A172 (cell line): Measurements from ENCODE around the gene ANKZF1. TPM values are rescaled to one million over a fixed set of nuclear protein-coding genes. Genes with fewer than 3 reads are reported as not detected.
A peak's percentile ranks its signal among the peaks of the same experiment; 100 is the strongest.

Source experiments
- DNase-seq: peaks from one replicate; pipeline ENCODE4 v3.0.0-alpha.2; 2015; ENCODE audit warnings: low spot score
- total RNA-seq: library from RNA; depleted of rRNA; stranded (reverse); fragments of >200 nt; shearing (Covaris generic); gene quantifications from 2 replicates; pipeline ENCODE4 v1.2.3, GENCODE V29; 2014

The ANKZF1 gene
- total RNA-seq, 1 experiment from 2014 or later, result 23.6 TPM

GRCh38 chr2:219207884-219208740 is 21.5 kb upstream of the ANKZF1 start:
- DNase-seq, result peak; percentile 54

GRCh38 chr2:219209236-219210195 is 20.1 kb upstream of the ANKZF1 start:
- no peak for DNase-seq

GRCh38 chr2:219210196-219210885 is 19.3 kb upstream of the ANKZF1 start:
- DNase-seq, result no peak

GRCh38 chr2:219210886-219211362 is 18.7 kb upstream of the ANKZF1 start:
- no peak for DNase-seq

- DNase-seq, result no peak
These were observed 16.6 kb upstream of the ANKZF1 start for GRCh38 chr2:219213026-219213415.

- DNase-seq, result no peak
These were observed 16.0 kb upstream of the ANKZF1 start for GRCh38 chr2:219213486-219214071.

GRCh38 chr2:219214141-219214540 is 15.5 kb upstream of the ANKZF1 start:
- DNase-seq, result no peak

- DNase-seq, result no peak
These were observed 14.8 kb upstream of the ANKZF1 start for GRCh38 chr2:219214786-219215185.

- DNase-seq, result no peak
These were observed 13.6 kb upstream of the ANKZF1 start for GRCh38 chr2:219215871-219216534.

- no peak for DNase-seq
These were observed 13.1 kb upstream of the ANKZF1 start for GRCh38 chr2:219216535-219216915.

- DNase-seq, result peak; percentile 64
These were observed 11.3 kb upstream of the ANKZF1 start for GRCh38 chr2:219218217-219218731.

GRCh38 chr2:219218732-219219701 is 10.6 kb upstream of the ANKZF1 start, which contains the start of gene ABCB6:
Gene ABCB6, minus strand, starts transcription at chr2:219218958. Its CDS starts 285 bp downstream, at chr2:219218673.
- DNase-seq, result peak; percentile 84

- DNase-seq, result no peak
These were observed 9.6 kb upstream of the ANKZF1 start for GRCh38 chr2:219219784-219220532.

GRCh38 chr2:219220652-219221402 is 8.8 kb upstream of the ANKZF1 start:
- no peak for DNase-seq

- no peak for DNase-seq
These were observed 7.6 kb upstream of the ANKZF1 start for GRCh38 chr2:219221957-219222518.

- DNase-seq, result no peak
These were observed 5.6 kb upstream of the ANKZF1 start for GRCh38 chr2:219223831-219224610.

GRCh38 chr2:219225350-219225749 is 4.3 kb upstream of the ANKZF1 start:
- no peak for DNase-seq
